GM19463 (cell line): ENCODE data around the gene PCDHGC3.
A peak's percentile ranks its signal among the peaks of the same experiment; 100 is the strongest.

ENCODE experiments used
- ATAC-seq: cut with Tn5 transposase; IDR thresholded peaks from one replicate; pipeline ENCODE4 v1.9.1; 2021; ENCODE audit warnings: mild to moderate bottlenecking, moderate library complexity; ENCODE audit not compliant: unreplicated experiment

Gene PCDHGC3

GRCh38 chr5:141506381-141507155, 30.8 kb downstream of the PCDHGC3 start:
- ATAC-seq, result no peak

GRCh38 chr5:141507387-141508091, 31.8 kb downstream of the PCDHGC3 start:
- ATAC-seq, result peak; percentile 51

GRCh38 chr5:141508440-141508797, 32.7 kb downstream of the PCDHGC3 start:
- no peak for ATAC-seq

- ATAC-seq, result peak; percentile 9
Measured at GRCh38 chr5:141508798-141509611, 33.2 kb downstream of the PCDHGC3 start.

- no peak for ATAC-seq
Measured at GRCh38 chr5:141510160-141510559, 34.4 kb downstream of the PCDHGC3 start.

GRCh38 chr5:141510850-141511601, 35.3 kb downstream of the PCDHGC3 start:
- peak; percentile 27 for ATAC-seq

- ATAC-seq, result no peak
Measured at GRCh38 chr5:141511771-141512325, 36.1 kb downstream of the PCDHGC3 start.

- no peak for ATAC-seq
Measured at GRCh38 chr5:141512390-141512910, 36.7 kb downstream of the PCDHGC3 start.

GRCh38 chr5:141512911-141513626, 37.3 kb downstream of the PCDHGC3 start:
- no peak for ATAC-seq

GRCh38 chr5:141513627-141514329, 38.0 kb downstream of the PCDHGC3 start:
- peak; percentile 34 for ATAC-seq

- peak; percentile 9 for ATAC-seq
Measured at GRCh38 chr5:141514330-141515133, 38.8 kb downstream of the PCDHGC3 start.

- no peak for ATAC-seq
Measured at GRCh38 chr5:141515141-141515540, 39.4 kb downstream of the PCDHGC3 start.

GRCh38 chr5:141515946-141516671, 40.3 kb downstream of the PCDHGC3 start:
- ATAC-seq, result no peak

- no peak for ATAC-seq
Measured at GRCh38 chr5:141516672-141517025, 40.9 kb downstream of the PCDHGC3 start.

GRCh38 chr5:141517312-141517711, 41.5 kb downstream of the PCDHGC3 start:
- ATAC-seq, result no peak

- ATAC-seq, result no peak
Measured at GRCh38 chr5:141517880-141518617, 42.3 kb downstream of the PCDHGC3 start.

- no peak for ATAC-seq
Measured at GRCh38 chr5:141518618-141519015, 42.9 kb downstream of the PCDHGC3 start.
